HEK293 (cell line): ENCODE results near the gene DNAH11.

ENCODE experiments used
- CTCF ChIA-PET: fragments of 350-600 bp; formaldehyde crosslinking; extraction: SDS; loops from one replicate; lab custom pipeline; 2021; ENCODE audit warnings: antibody characterized with exemption; lab: Yijun Ruan, JAX
- POLR2A ChIA-PET: fragments of 300-600 bp; formaldehyde crosslinking; extraction: SDS; loops from one replicate; lab custom pipeline; 2020; ENCODE audit warnings: antibody characterized with exemption, inconsistent platforms; lab: Yijun Ruan, JAX
- H3K27ac ChIP-seq: fragments of 200-500 bp; sonication (Bioruptor generic); 2 replicates; pipeline ENCODE4 v1.5.1; 2014; ENCODE audit warnings: low read depth, low read length, control low read depth, inconsistent platforms; ENCODE audit errors: extremely low read depth
- H3K36me3 ChIP-seq, 2 experiments: fragments of 200-500 bp in 1 of 2; sonication (Bioruptor generic) in 1 of 2; 1 replicate in 1 of 2; 2 replicates in 1 of 2; pipeline ENCODE4 v1.5.1; 2014 to 2017; ENCODE audit warnings: inconsistent platforms in 2 of 2, low read length in 2 of 2; ENCODE audit not compliant: control insufficient read depth in 2 of 2, insufficient read depth in 1 of 2
- H3K4me1 ChIP-seq: fragments of 200-500 bp; sonication (Bioruptor generic); 2 replicates; pipeline ENCODE4 v1.5.1; 2014; ENCODE audit warnings: mild to moderate bottlenecking, low read length, inconsistent platforms; ENCODE audit not compliant: control insufficient read depth, insufficient read depth
- H3K4me3 ChIP-seq: 2 replicates; pipeline ENCODE4 v1.5.1; 2011; ENCODE audit warnings: low read depth, mild to moderate bottlenecking, control low read depth, low read length, moderate library complexity
- H3K9me3 ChIP-seq: fragments of 200-500 bp; sonication (Bioruptor generic); 2 replicates; pipeline ENCODE4 v1.5.1; 2014; ENCODE audit warnings: low read depth, low read length, inconsistent platforms; ENCODE audit not compliant: control insufficient read depth, insufficient read depth
- ATF2 ChIP-seq: fragments of 450-650 bp; formaldehyde crosslinking; IDR thresholded peaks from 2 replicates; pipeline ENCODE4 v1.5.1; 2016; ENCODE audit warnings: missing biosample characterization, missing genetic modification characterization, low read depth
- EGR2 ChIP-seq: fragments of 450-650 bp; formaldehyde crosslinking; IDR thresholded peaks from 2 replicates; pipeline ENCODE4 v1.5.1; 2016; ENCODE audit warnings: low read depth, missing biosample characterization, missing genetic modification characterization
- HOXC10 ChIP-seq: sonication (generic); formaldehyde crosslinking; IDR thresholded peaks from 2 replicates; pipeline ENCODE4 v1.8.1; 2023; ENCODE audit warnings: mild to moderate bottlenecking, missing genetic modification reagents
- KLF16 ChIP-seq: fragments of 450-650 bp; formaldehyde crosslinking; IDR thresholded peaks from 2 replicates; pipeline ENCODE4 v1.5.1; 2017; ENCODE audit warnings: missing biosample characterization, missing genetic modification characterization
- KLF7 ChIP-seq: fragments of 450-650 bp; formaldehyde crosslinking; IDR thresholded peaks from 2 replicates; pipeline ENCODE4 v1.5.1; 2016; ENCODE audit warnings: missing biosample characterization, missing genetic modification characterization, borderline replicate concordance
- ZBTB48 ChIP-seq: fragments of 450-650 bp; formaldehyde crosslinking; IDR thresholded peaks from 2 replicates; pipeline ENCODE4 v1.5.1; 2016; ENCODE audit warnings: missing biosample characterization, missing genetic modification characterization
- ZBTB49 ChIP-seq: fragments of 450-650 bp; formaldehyde crosslinking; IDR thresholded peaks from 2 replicates; pipeline ENCODE4 v1.5.1; 2016; ENCODE audit warnings: missing biosample characterization, missing genetic modification characterization, low read depth
- ZBTB8A ChIP-seq: fragments of 450-650 bp; formaldehyde crosslinking; IDR thresholded peaks from 2 replicates; pipeline ENCODE4 v1.5.1; 2016; ENCODE audit warnings: missing biosample characterization, missing genetic modification characterization
- ZNF138 ChIP-seq: fragments of 450-650 bp; formaldehyde crosslinking; IDR thresholded peaks from 2 replicates; pipeline ENCODE4 v1.5.1; 2016; ENCODE audit warnings: missing biosample characterization, missing genetic modification characterization, borderline replicate concordance
- ZNF155 ChIP-seq: fragments of 450-650 bp; formaldehyde crosslinking; IDR thresholded peaks from 2 replicates; pipeline ENCODE4 v1.5.1; 2016; ENCODE audit warnings: missing biosample characterization, missing genetic modification characterization
- ZNF184 ChIP-seq: fragments of 450-650 bp; IDR thresholded peaks from 2 replicates; pipeline ENCODE4 v1.5.1; 2018; ENCODE audit warnings: missing biosample characterization, mild to moderate bottlenecking, missing genetic modification characterization
- ZNF221 ChIP-seq: fragments of 450-650 bp; formaldehyde crosslinking; IDR thresholded peaks from 2 replicates; pipeline ENCODE4 v1.5.1; 2017; ENCODE audit warnings: missing biosample characterization, missing genetic modification characterization, borderline replicate concordance
- ZNF26 ChIP-seq: fragments of 450-650 bp; formaldehyde crosslinking; IDR thresholded peaks from 2 replicates; pipeline ENCODE4 v1.5.1; 2016; ENCODE audit warnings: missing biosample characterization, missing genetic modification characterization
- ZNF302 ChIP-seq: fragments of 450-650 bp; formaldehyde crosslinking; IDR thresholded peaks from 2 replicates; pipeline ENCODE4 v1.5.1; 2016; ENCODE audit warnings: missing biosample characterization, missing genetic modification characterization, low read depth
- ZNF350 ChIP-seq: fragments of 450-650 bp; formaldehyde crosslinking; IDR thresholded peaks from 2 replicates; pipeline ENCODE4 v1.5.0; 2017; ENCODE audit warnings: missing biosample characterization, mild to moderate bottlenecking, missing genetic modification characterization
- ZNF37A ChIP-seq: fragments of 450-650 bp; IDR thresholded peaks from 2 replicates; pipeline ENCODE4 v1.5.1; 2018; ENCODE audit warnings: missing biosample characterization, missing genetic modification characterization
- ZNF404 ChIP-seq: fragments of 450-650 bp; formaldehyde crosslinking; IDR thresholded peaks from 2 replicates; pipeline ENCODE4 v1.5.1; 2017; ENCODE audit warnings: missing biosample characterization, missing genetic modification characterization
- ZNF426 ChIP-seq: fragments of 450-650 bp; formaldehyde crosslinking; IDR thresholded peaks from 2 replicates; pipeline ENCODE4 v1.5.1; 2017; ENCODE audit warnings: missing biosample characterization, missing genetic modification characterization, mild to moderate bottlenecking, inconsistent platforms, moderate library complexity
- ZNF48 ChIP-seq: fragments of 450-650 bp; formaldehyde crosslinking; IDR thresholded peaks from 2 replicates; pipeline ENCODE4 v1.5.1; 2016; ENCODE audit warnings: missing biosample characterization, missing genetic modification characterization
- ZNF514 ChIP-seq: fragments of 450-650 bp; formaldehyde crosslinking; IDR thresholded peaks from 2 replicates; pipeline ENCODE4 v1.5.1; 2016; ENCODE audit warnings: missing biosample characterization, missing genetic modification characterization
- ZNF549 ChIP-seq: fragments of 450-650 bp; IDR thresholded peaks from 2 replicates; pipeline ENCODE4 v1.5.1; 2018; ENCODE audit warnings: missing biosample characterization, missing genetic modification characterization, mild to moderate bottlenecking, inconsistent platforms, moderate library complexity
- ZNF571 ChIP-seq: fragments of 450-650 bp; formaldehyde crosslinking; IDR thresholded peaks from 2 replicates; pipeline ENCODE4 v1.5.0; 2017; ENCODE audit warnings: missing biosample characterization, missing genetic modification characterization
- ZNF645 ChIP-seq: fragments of 450-650 bp; formaldehyde crosslinking; IDR thresholded peaks from 2 replicates; pipeline ENCODE4; 2016; ENCODE audit warnings: missing biosample characterization, missing genetic modification characterization
- ZNF654 ChIP-seq: fragments of 450-650 bp; formaldehyde crosslinking; IDR thresholded peaks from 2 replicates; pipeline ENCODE4 v1.5.1; 2016; ENCODE audit warnings: low read depth, missing biosample characterization, missing genetic modification characterization
- ZNF76 ChIP-seq: fragments of 450-650 bp; formaldehyde crosslinking; IDR thresholded peaks from 2 replicates; pipeline ENCODE4; 2016; ENCODE audit warnings: low read depth, missing biosample characterization, missing genetic modification characterization, borderline replicate concordance
- ZSCAN23 ChIP-seq: fragments of 450-650 bp; formaldehyde crosslinking; IDR thresholded peaks from 2 replicates; pipeline ENCODE4 v1.5.1; 2016; ENCODE audit warnings: missing biosample characterization, missing genetic modification characterization

The DNAH11 gene

GRCh38 chr7:21771266-21771665 lies 228.4 kb downstream of the DNAH11 start:
- ChIA-PET CTCF (no interaction called here), POLR2A (no interaction called here)
- no peaks in the 10 kb centered on the region for H3K4me1 ChIP-seq
- H3K9me3 ChIP-seq: no peaks in the 10 kb centered on the region
- no peak overlapping the region for H3K27ac ChIP-seq
- H3K4me3 ChIP-seq: no peak overlapping the region
- H3K36me3 ChIP-seq: no peaks in the 10 kb centered on the region
- TF ChIP-seq ZNF514 (tag by site-specific recombination): no peak
- TF ChIP-seq ZNF26 (tag by site-specific recombination): no peak
- TF ChIP-seq ZNF350 (tag by site-specific recombination): no peak
- TF ChIP-seq ZNF426 (tag by site-specific recombination): no peak
- TF ChIP-seq ZNF654 (tag by site-specific recombination): no peak
- no peak for TF ChIP-seq ZNF138 (tag by site-specific recombination)
- TF ChIP-seq ZNF76: no peak
- no peak for TF ChIP-seq ZSCAN23
- TF ChIP-seq KLF16 (tag by site-specific recombination): no peak
- no peak for TF ChIP-seq ZBTB8A (tag by site-specific recombination)
- TF ChIP-seq ZNF404 (tag by site-specific recombination): no peak

- H3K36me3 ChIP-seq: no peaks in the 10 kb centered on the region
- no peaks in the 10 kb centered on the region for H3K9me3 ChIP-seq
- ChIA-PET CTCF (interaction anchor here (0.7 kb wide), 3 partner anchors 312 to 960 kb away, joined by 3 to 4 read pairs (median 4); no protein-coding TSS in a partner anchor), POLR2A (no interaction called here)
- H3K4me3 ChIP-seq: no peak overlapping the region
- H3K4me1 ChIP-seq: no peaks in the 10 kb centered on the region
- H3K27ac ChIP-seq: no peak overlapping the region
- no peak for TF ChIP-seq ZNF404 (tag by site-specific recombination)
- TF ChIP-seq HOXC10 (CRISPR knock-in tag): no peak
- TF ChIP-seq ZNF549 (tag by site-specific recombination): no peak
- TF ChIP-seq ZNF426 (tag by site-specific recombination): no peak
- no peak for TF ChIP-seq KLF7 (tag by site-specific recombination)
- TF ChIP-seq ZNF571 (tag by site-specific recombination): no peak
- TF ChIP-seq ZNF37A (tag by site-specific recombination): no peak
- no peak for TF ChIP-seq EGR2 (tag by site-specific recombination)
- TF ChIP-seq ZBTB49: no peak
- TF ChIP-seq ZNF302 (tag by site-specific recombination): no peak
- no peak for TF ChIP-seq ATF2 (tag by site-specific recombination)
- TF ChIP-seq ZNF48 (tag by site-specific recombination): no peak
- no peak for TF ChIP-seq ZNF184 (tag by site-specific recombination)
- TF ChIP-seq ZNF645 (tag by site-specific recombination): no peak
- TF ChIP-seq ZBTB48 (tag by site-specific recombination): no peak
- no peak for TF ChIP-seq ZNF221
- no peak for TF ChIP-seq ZNF155
Measured at GRCh38 chr7:21771906-21772610, 229.2 kb downstream of the DNAH11 start.
